GM21423 (cell line): ENCODE measurements around the gene BACE2.
"Not testable (repeated sequence)": the region's sequence is repeated elsewhere in the genome, so short reads cannot be mapped to it uniquely, and the experiment has no call there.

Source experiments
- ATAC-seq: cut with Tn5 transposase; IDR thresholded peaks from one replicate; pipeline ENCODE4 v1.9.1; 2021; ENCODE audit warnings: mild to moderate bottlenecking, moderate library complexity; ENCODE audit not compliant: unreplicated experiment

Gene BACE2

DNA sequence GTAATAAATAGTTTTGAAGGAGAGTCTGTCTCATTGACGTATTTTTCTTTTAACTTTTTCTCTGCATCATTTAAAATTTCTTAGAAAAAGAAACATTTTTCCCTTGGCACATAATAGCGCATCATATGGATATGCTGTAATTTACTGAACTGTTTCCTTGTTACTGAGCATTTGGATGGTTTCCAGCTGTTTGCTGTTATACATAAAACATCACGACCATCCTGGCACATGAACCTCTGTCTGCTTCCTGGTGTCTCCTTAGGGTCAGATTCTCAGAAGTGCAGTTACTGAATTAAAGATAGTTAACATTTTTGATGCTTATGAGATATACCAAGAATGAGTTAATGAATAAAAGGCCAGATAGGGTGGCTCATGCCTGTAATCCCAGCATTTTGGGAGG lies 67.2 kb downstream of the BACE2 start:
- ATAC-seq = no peak

DNA sequence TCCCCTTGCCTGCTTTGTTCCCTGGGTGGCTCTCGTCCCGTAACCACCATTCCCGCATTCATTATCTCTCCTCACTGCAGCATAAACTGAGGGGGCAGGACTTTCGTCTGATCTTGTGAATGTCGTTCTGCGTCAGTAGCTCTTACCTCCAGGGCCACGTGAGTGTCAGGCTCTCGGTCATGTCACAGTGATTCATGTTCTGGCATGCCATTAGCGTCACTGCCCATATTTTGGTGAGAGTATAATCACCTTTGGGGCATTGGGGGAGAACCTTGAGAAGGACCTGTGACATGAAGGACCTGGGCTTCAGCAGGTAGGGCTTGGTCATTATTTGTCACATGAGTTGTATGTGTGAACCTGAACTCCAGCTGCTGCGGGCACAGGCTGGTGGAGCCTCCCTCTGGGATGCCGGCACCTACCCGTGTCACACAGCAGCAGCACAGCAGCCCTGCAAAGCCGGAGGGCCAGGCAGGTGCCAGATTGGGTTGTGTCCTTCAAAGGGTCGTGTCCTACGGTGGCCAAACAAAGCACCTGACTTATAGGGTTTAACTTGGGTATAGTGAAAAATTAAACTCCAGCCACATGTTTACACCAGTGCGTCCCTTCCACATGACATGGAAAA lies 68.5 kb downstream of the BACE2 start:
- ATAC-seq = no peak

DNA sequence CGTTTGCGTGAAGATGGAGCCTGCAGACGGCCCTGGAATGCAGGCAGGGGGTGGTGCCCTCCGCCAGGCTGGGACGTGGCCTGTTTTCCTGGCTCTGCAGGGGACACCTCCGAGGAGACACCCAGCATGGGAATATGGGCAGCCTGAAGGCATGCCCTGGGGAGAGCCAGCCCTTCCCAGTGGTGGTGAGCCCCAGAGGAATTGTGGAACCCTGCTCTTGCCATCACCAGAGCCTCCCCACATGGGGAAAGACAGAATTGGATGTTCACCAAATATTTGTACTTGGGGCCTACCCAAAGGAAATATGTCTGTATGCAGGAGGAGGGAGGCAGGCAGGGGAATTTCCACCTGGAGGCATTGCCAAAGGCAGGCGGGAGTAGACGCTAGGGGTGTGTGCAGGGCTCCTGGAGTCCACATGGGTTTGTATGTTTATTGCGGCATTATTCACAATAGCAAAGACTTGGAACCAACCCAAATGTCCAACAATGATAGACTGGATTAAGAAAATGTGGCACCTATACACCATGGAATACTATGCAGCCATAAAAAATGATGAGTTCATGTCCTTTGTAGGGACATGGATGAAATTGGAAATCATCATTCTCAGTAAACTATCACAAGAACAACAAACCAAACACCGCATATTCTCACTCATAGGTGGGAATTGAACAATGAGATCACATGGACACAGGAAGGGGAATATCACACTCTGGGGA lies 70.3 kb downstream of the BACE2 start:
- not testable (repeated sequence) for ATAC-seq

DNA sequence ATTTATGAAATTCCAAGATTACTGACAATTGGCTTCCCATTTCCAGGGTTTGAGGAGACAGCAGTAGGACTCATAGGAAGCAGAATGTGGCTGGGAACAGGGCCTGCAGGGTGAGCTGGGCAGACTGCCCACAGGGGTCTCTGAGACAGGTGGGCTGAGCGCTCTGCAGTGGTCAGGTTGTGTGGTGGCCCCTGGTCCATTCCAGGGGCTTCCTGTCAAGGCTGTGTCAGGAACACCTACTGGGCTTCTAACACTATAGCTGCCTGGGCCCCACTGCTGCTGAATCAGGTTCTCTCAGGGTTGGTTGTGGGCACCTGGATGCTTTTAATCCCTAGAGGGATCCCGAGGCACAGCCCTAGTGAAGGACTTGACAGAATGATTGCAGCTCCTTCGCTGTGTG lies 72.1 kb downstream of the BACE2 start:
- no peak for ATAC-seq

DNA sequence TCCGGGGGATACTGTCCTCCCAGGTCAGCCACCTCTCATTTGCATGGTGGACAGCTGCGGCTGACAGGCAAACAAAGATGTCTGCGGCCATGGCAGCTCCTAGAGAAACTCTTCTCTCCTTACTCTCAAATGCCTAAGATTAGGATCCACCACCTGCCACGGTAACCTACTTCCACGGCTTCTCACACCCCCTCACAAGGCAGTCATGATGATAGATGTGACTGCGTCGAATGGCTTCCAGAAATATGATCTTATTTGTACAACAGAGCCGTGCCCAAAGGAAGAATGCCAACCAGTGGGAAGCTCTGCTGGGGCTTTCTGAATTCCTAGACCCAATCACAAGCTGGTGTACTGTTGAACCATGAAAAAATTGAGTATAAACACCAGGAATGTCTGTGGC lies 73.4 kb downstream of the BACE2 start:
- ATAC-seq = no peak

DNA sequence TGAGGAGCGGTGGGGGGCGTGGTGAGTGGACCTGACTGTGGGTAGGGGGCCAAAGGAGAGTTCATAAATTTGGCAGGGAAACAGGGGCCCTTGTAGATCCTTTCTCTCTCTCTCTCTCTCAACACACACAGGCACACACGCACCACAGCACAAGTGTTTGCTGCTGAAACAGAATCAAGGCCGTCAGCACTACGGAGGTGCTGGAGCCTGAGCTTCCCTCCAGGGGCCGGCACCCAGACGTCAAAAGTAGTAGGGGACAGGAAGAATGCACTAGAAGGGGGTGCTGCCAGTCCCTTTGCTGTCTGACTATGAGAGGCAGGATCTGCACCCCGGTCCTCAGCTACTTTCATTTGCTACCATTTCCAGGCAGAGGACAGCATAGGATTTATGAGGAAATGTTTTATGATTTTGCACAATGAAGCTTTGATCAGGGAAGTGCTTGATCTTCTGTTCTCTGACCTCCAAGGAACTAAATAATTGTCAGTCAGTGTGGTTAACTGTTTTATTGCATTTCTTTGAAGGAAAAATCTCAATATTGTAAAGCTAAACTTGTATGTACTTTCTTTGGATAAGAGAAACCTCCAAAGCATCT lies 74.4 kb downstream of the BACE2 start:
- no peak for ATAC-seq

DNA sequence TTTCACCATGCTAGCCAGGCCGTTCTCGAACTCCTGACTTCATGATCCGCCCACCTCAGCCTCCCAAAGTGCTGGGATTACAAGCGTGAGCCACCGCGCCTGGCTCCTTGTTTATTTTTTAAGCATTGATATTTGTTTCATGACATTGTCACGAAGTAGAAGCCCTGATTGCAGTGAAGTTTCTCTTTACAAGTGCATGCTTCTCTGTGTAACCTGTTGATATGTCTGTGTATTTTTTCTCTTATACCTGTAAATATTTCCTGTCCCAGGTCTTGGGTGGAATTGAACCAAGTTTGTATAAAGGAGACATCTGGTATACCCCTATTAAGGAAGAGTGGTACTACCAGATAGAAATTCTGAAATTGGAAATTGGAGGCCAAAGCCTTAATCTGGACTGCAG lies 75.1 kb downstream of the BACE2 start:
- ATAC-seq = no peak

DNA sequence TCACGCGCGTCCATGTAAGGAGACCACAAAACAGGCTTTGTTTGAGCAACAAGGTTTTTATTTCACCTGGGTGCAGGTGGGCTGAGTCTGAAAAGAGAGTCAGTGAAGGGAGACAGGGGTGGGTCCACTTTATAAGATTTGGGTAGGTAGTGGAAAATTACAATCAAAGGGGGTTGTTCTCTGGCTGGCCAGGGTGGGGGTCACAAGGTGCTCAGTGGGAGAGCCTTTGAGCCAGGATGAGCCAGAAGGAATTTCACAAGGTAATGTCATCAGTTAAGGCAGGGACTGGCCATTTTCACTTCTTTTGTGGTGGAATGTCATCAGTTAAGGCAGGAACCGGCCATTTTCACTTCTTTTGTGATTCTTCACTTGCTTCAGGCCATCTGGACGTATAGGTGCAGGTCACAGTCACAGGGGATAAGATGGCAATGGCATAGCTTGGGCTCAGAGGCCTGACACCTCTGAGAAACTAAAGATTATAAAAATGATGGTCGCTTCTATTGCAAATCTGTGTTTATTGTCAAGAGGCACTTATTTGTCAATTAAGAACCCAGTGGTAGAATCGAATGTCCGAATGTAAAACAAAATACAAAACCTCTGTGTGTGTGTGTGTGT lies 76.4 kb downstream of the BACE2 start:
- ATAC-seq = not testable (repeated sequence)

DNA sequence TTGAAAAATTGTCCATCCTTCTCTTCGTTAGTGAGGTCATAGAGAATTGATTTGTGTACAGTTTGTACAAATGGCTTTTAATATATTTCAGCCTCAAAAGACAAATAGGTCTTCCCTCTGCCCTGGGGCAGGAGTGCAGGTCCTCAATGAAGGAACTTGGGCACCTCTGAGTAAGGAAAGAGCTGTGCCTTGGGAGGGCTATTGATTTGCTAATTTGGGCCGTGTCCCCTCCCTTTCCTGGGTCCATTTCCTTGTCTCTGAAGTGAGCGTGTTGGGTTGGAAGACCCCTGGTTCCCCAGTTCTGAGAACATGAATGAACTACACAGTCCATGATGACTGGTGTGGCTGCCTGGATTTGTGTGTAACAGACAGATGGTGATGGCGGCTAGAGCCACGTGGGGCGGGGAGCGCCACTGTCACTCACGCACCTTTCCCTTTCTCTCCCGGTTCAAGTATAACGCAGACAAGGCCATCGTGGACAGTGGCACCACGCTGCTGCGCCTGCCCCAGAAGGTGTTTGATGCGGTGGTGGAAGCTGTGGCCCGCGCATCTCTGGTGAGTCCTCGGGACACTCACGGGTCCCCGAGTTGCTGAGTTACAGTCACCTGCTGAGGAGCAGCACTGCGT lies 77.7 kb downstream of the BACE2 start:
- ATAC-seq = no peak

DNA sequence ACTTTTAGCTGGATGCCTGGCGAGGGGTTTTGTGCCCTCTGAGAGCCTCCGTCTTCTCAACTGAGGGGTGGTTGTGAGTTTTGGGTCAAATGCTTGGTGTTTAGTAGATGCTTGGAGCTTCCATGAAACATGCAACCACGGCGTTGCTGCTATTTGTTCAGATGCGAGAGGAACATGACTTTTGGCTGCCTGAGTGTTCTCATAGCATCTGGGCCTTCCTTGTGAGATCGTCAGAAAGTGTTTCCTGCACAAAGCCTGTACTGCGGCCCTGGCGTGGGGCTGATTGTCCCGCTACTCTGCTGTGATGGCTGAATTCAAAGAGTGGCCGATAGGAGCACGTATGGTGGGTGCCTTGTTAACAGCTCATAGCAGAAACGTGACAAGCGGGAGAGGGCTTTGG lies 78.8 kb downstream of the BACE2 start:
- no peak for ATAC-seq

DNA sequence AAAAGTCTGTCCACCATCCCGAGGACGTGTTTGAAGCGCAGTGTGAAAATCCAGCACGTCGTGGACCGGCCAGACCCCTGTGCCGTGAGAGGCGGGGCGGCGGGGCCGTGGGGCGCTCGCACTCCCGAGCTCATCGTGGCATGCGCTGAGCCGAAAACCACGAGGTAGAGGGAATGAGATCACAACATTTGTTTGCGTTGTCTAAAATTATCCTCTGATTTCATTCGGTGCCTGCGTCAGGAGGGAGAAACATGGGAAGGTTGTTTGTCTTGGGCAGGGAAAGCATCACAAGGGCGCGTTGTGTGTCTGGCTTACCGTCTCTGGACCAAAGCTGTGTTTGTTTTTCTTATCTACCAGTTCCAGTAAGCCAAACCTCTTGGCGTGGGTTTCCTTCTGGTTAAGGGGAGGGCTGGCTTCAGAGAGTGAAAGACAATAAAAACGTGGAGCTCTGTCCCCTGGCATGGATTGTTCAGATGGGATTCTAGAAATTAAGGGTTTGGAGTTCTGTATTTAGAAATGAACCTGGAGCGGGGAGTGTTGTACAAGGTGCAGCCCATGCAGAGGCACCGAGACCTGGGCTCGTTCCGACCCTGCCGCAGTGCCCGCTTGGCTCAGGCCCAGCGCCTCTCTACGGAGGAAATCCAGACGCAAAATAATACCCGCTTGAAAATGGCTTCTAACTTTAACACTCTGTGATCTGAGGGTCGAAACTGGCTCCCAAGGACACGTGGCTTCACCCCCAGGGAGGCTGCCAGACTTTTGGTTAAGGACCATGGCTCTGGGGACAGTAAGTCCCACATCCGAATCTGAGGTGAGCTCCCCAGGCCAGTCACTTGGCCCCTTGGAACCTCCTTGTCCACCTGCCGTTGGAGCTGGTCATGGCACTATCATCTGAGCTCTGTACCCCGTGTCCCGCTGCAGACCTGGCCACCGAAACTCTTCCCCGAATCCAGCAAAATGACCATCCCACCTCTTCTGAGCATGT lies 79.9 kb downstream of the BACE2 start:
- ATAC-seq = no peak

DNA sequence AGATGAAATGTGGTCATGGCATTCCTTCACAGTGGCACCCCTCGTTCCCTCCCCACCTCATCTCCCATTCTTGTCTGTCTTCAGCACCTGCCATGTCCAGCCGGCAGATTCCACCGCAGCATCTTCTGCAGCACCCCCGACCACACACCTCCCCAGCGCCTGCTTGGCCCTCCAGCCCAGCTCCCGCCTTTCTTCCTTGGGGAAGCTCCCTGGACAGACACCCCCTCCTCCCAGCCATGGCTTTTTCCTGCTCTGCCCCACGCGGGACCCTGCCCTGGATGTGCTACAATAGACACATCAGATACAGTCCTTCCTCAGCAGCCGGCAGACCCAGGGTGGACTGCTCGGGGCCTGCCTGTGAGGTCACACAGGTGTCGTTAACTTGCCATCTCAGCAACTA lies 81.5 kb downstream of the BACE2 start:
- ATAC-seq = no peak

DNA sequence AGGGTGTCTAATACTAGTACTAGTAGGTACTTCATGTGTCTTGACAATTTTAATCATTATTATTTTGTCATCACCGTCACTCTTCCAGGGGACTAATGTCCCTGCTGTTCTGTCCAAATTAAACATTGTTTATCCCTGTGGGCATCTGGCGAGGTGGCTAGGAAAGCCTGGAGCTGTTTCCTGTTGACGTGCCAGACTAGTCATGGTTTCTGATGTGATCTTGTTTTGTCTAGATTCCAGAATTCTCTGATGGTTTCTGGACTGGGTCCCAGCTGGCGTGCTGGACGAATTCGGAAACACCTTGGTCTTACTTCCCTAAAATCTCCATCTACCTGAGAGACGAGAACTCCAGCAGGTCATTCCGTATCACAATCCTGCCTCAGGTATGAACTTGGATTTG lies 82.6 kb downstream of the BACE2 start:
- no peak for ATAC-seq

DNA sequence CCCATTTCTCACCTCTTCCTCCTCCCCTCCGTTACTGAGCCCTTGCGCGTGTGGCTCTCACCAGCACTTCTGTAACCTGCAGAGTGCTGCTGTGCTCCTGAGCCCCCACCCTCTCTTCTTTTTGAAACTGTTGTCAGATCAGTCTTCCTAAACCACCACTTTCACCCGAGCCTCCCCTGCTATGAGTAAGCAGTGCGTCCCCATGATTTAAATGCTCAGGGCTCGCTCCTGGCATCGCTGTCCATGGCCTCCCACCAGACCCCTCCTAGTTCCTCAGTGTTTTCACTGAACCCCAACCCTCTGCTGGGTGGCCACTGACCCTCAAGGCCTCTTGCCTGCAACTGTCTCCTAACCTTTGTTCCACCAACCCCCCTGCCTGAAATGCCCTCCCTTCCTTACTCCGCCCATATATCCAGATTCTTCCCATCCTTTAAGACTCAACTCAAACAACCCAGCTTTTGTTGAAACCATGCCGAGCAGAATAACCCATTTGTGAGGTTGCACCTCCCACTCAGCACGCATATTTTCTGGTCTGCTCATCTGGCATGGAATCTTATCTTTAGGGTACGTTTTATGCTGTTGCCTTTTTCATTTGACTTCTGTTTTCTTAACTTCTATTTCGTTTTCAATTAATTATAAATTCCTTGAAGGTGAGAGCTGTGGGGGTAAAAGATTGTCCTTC lies 84.1 kb downstream of the BACE2 start:
- ATAC-seq = no peak

DNA sequence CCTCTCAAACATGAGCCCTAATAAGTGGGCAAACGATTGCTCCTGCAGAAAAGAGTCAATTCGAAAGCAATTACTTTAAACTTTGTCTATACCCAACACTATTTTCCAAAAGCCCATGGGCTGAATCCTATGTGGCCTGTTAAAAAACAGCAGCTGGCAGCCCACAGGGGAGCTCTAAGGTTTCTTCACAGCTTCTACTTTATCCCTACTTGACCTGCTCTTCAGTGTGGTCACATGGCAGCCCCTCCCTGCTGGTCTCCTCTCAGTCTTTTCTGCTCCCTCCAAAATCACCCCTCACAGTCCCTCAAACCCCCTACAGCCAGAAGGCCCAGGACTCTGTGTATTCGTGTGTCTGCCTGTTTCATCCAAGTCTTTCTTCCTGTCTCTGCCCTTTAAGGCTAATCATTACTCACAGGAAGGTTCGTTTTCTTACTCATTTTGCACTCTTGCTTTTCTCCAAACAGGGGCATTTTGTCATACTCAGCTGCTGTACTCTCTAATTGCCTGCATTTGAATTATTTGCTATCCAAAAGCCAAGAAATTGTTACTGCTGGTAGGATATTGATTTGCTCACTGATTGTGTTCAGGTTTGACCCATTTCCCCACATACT lies 86.2 kb downstream of the BACE2 start:
- no peak for ATAC-seq

DNA sequence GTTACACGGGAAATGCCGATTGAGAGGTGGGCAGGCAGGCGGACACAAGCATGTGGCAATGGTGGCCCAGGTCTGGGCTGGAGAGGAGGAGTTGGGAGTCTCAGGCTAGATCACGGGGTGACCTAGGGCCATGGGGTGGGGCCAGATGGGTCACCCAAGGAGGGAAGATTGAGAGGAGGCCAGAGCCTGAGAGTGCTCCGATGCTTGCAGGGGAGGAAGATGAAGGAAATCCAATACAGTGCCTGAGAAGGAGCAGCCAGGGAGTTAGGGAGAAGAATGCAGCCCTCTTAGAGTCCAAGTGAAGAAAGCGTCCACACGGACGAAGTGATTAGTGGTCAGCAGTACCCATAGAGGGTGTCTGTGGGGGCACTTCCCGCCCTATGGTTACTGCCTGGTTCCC lies 87.2 kb downstream of the BACE2 start:
- ATAC-seq = no peak

DNA sequence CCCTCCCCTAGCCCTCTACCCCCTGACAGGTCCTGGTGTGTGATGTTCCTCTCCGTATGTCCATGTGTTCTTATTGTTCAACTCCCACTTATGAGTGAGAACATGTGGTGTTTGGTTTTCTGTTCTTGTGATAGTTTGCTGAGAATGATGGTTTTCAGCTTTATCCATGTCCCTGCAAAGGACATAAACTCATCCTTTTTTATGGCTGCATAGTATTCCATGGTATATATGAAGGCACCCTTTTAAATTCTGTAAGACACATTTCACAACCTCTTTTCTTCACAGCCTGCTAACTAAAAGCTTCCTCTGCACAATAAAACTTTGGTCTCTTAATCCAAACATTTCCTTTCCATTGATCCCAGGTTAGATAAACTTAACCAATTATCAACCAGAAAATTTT lies 88.3 kb downstream of the BACE2 start:
- ATAC-seq = not testable (repeated sequence)

DNA sequence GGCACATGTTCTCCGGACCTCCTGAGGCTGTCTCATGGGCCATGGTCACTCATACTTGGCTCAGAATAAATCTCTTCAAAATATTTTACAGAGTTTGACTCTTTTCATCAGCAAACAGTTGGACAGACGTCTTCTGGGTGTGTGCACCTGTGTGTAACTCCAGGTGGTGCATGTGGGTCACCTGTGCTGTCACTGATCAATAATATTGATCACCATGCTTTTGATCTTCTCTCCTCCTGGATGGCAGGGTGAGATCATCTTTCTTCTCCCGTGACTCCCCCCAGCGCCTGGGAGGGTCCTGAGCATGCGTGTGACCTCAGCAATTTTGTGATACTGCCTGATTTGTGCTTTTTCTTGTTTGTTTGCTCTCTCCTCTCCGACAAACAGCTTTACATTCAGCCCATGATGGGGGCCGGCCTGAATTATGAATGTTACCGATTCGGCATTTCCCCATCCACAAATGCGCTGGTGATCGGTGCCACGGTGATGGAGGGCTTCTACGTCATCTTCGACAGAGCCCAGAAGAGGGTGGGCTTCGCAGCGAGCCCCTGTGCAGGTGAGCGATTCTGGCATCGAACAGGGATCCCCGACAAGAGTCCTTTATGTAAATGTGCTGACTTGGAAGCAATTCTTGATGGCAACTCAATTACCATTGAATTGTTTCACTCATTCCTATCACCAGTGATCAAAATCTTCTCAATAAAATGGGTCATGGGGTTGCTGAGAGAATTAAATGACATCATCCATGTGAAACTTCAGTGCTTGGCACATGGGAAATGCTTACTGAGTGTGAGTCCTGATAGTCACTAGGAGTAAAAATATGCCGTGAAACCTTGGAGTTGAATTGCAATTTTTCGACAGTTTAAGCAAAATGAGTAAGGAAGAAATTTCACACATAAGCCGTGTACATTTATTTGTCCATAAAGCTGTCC lies 89.1 kb downstream of the BACE2 start:
- ATAC-seq = no peak
